MM.1S (cell line): ENCODE data around the gene ALPK3.

Source experiments
- DNase-seq: peaks from one replicate; pipeline ENCODE4 v3.0.0-alpha.2; 2015
- H2AFZ ChIP-seq: fragments of 300-600 bp; sonication (generic); 2 replicates; pipeline ENCODE4 v1.6.0; 2016; ENCODE audit warnings: antibody characterized with exemption, low read length
- H3F3A ChIP-seq: fragments of 300-600 bp; sonication (generic); 2 replicates; pipeline ENCODE4 v1.6.1; 2016; ENCODE audit warnings: mild to moderate bottlenecking, antibody characterized with exemption, low read length, moderate library complexity, mixed read lengths; ENCODE audit not compliant: insufficient read depth
- H3K27ac ChIP-seq: fragments of 300-600 bp; sonication (generic); 2 replicates; pipeline ENCODE4 v1.5.1; 2016; ENCODE audit warnings: mild to moderate bottlenecking, low read length
- H3K27me3 ChIP-seq: fragments of 300-600 bp; sonication (generic); replicated peaks from 2 replicates; pipeline ENCODE4 v1.6.0; 2016; ENCODE audit warnings: low read length; ENCODE audit not compliant: insufficient read depth
- H3K36me3 ChIP-seq: fragments of 300-600 bp; sonication (generic); replicated peaks from 2 replicates; pipeline ENCODE4 v1.6.1; 2016; ENCODE audit warnings: mild to moderate bottlenecking, low read length, mixed read lengths; ENCODE audit not compliant: insufficient read depth
- H3K4me1 ChIP-seq: fragments of 300-600 bp; sonication (generic); 2 replicates; pipeline ENCODE4 v1.6.1; 2016; ENCODE audit warnings: low read length, mixed read lengths
- H3K4me2 ChIP-seq: fragments of 300-600 bp; sonication (generic); 2 replicates; pipeline ENCODE4 v1.6.0; 2016; ENCODE audit warnings: low read depth, low read length
- H3K4me3 ChIP-seq: fragments of 300-600 bp; sonication (generic); 2 replicates; pipeline ENCODE4 v1.5.1; 2016; ENCODE audit warnings: low read length, mixed read lengths
- H3K79me2 ChIP-seq: fragments of 300-600 bp; sonication (generic); 2 replicates; pipeline ENCODE4 v1.6.1; 2016; ENCODE audit warnings: mixed run types, low read length, mixed read lengths
- H3K9ac ChIP-seq: fragments of 300-600 bp; sonication (generic); 2 replicates; pipeline ENCODE4 v1.6.1; 2016; ENCODE audit warnings: low read length, mixed read lengths
- H3K9me2 ChIP-seq: fragments of 300-600 bp; sonication (generic); replicated peaks from 2 replicates; pipeline ENCODE4 v1.6.1; 2016; ENCODE audit warnings: mild to moderate bottlenecking, low read length, mixed read lengths; ENCODE audit not compliant: insufficient read depth
- H3K9me3 ChIP-seq: fragments of 300-600 bp; sonication (generic); replicated peaks from 2 replicates; pipeline ENCODE4 v1.6.1; 2016; ENCODE audit warnings: mild to moderate bottlenecking, low read length, mixed read lengths; ENCODE audit not compliant: insufficient read depth
- H4K20me1 ChIP-seq: fragments of 300-600 bp; sonication (generic); 2 replicates; pipeline ENCODE4 v1.6.1; 2016; ENCODE audit warnings: mild to moderate bottlenecking, low read length, moderate library complexity, mixed read lengths; ENCODE audit not compliant: insufficient read depth
- CTCF ChIP-seq: fragments of 300-600 bp; sonication (generic); IDR thresholded peaks from 2 replicates; pipeline ENCODE4 v1.5.1; 2016; ENCODE audit warnings: antibody characterized with exemption, low read length, mixed read lengths
- EZH2 ChIP-seq: fragments of 300-600 bp; sonication (generic); optimal IDR thresholded peaks from 2 replicates; pipeline ENCODE3; 2017; ENCODE audit warnings: low read depth, mild to moderate bottlenecking, antibody characterized with exemption, low read length, mixed read lengths
- EZH2phosphoT487 ChIP-seq: fragments of 300-600 bp; sonication (generic); IDR thresholded peaks from 2 replicates; pipeline ENCODE4 v1.6.1; 2018; ENCODE audit warnings: antibody characterized with exemption, low read length

The ALPK3 gene

GRCh38 chr15:84880007-84880406 lies 62.9 kb downstream of the ALPK3 start:
- no peak overlapping the region for H3K27ac ChIP-seq
- no peak for DNase-seq
- no peaks in the 10 kb centered on the region for H3K4me1 ChIP-seq
- H3K4me2 ChIP-seq: no peak overlapping the region
- H2AFZ ChIP-seq: no peak overlapping the region
- no peaks in the 10 kb centered on the region for H3K9me2 ChIP-seq
- H3F3A ChIP-seq: no peaks in the 10 kb centered on the region
- TF ChIP-seq EZH2phosphoT487: no peak
- TF ChIP-seq EZH2: no peak
- no peak for TF ChIP-seq CTCF
- no peak overlapping the region for H3K4me3 ChIP-seq
- H3K79me2 ChIP-seq: no peaks in the 10 kb centered on the region
- H3K36me3 ChIP-seq: no peaks in the 10 kb centered on the region
- H3K27me3 ChIP-seq: no peaks in the 10 kb centered on the region
- H3K9ac ChIP-seq: no peak overlapping the region
- no peaks in the 10 kb centered on the region for H4K20me1 ChIP-seq
- no peaks in the 10 kb centered on the region for H3K9me3 ChIP-seq

DNA sequence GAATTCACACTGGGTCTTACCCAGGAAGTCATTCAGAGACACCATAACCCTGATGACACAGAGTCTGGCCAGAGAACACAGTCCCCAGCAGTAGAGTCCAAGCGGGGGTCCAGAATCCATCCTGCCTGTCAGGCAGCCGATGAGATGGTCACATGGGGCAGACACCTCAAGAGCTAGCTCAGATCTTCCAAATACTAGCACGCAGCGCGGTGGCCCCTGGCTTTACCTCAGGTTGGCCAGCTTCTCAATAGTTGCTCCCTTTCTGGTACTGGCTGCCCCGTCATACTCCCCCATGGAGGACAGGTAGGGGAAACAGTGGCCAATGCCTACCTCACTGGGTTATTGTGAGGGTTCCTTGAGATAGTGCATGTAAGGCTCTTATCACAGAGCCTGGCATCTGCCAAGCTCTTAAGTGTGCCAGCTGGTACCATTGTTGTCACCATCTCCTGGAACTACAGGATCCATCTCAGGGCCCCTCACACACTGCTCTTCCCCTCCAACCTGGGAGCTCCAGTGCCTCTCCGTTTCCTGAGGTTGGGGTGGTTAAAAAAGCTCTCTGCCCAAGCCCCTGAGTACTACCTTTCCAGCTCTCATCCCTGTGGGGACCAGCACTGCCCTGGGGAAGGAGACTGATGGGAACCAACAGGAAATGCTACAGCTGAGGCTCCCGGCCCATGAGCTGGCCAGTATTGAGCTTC lies 63.8 kb downstream of the ALPK3 start:
- H3K9me3 ChIP-seq: no peaks in the 10 kb centered on the region
- no peak overlapping the region for H3K9ac ChIP-seq
- no peak overlapping the region for H3K4me2 ChIP-seq
- DNase-seq: no peak
- H3F3A ChIP-seq: no peaks in the 10 kb centered on the region
- no peak overlapping the region for H3K4me3 ChIP-seq
- H3K9me2 ChIP-seq: no peaks in the 10 kb centered on the region
- H3K36me3 ChIP-seq: no peaks in the 10 kb centered on the region
- H2AFZ ChIP-seq: no peak overlapping the region
- H3K79me2 ChIP-seq: no peaks in the 10 kb centered on the region
- H4K20me1 ChIP-seq: no peaks in the 10 kb centered on the region
- H3K27ac ChIP-seq: no peak overlapping the region
- H3K27me3 ChIP-seq: no peaks in the 10 kb centered on the region
- H3K4me1 ChIP-seq: no peaks in the 10 kb centered on the region
- TF ChIP-seq EZH2phosphoT487 (no peak), EZH2 (no peak)

- no peaks in the 10 kb centered on the region for H3K79me2 ChIP-seq
- no peak overlapping the region for H3K4me3 ChIP-seq
- TF ChIP-seq EZH2: no peak
- no peak for TF ChIP-seq CTCF
- TF ChIP-seq EZH2phosphoT487: no peak
- H3K4me1 ChIP-seq: no peaks in the 10 kb centered on the region
- no peak overlapping the region for H2AFZ ChIP-seq
- H3K36me3 ChIP-seq: no peaks in the 10 kb centered on the region
- no peak overlapping the region for H3K4me2 ChIP-seq
- no peaks in the 10 kb centered on the region for H3K9me3 ChIP-seq
- DNase-seq: no peak
- no peaks in the 10 kb centered on the region for H3F3A ChIP-seq
- no peak overlapping the region for H3K9ac ChIP-seq
- H3K27ac ChIP-seq: no peak overlapping the region
- no peaks in the 10 kb centered on the region for H3K9me2 ChIP-seq
- H3K27me3 ChIP-seq: no peaks in the 10 kb centered on the region
- H4K20me1 ChIP-seq: no peaks in the 10 kb centered on the region
These were observed 64.3 kb downstream of the ALPK3 start for GRCh38 chr15:84881520-84881830.

DNA sequence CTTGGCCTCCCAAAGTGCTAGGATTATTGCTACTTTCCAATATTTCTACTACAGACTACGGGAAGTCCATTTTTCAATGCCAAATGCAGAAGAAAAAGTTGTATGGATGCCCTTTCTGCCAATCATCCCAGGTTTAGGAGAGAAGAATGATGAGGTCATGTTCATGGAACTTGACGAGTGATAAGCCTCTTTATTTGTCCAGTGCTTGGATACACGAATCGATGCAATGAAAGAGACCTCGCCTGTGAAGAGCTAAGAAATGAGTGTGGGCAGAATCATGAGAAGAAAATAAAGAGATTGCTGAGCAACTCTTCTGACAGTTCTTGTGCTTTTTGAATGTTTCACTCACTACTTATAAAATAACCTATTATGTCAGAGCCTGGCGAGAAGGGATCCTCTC lies 66.3 kb downstream of the ALPK3 start:
- H3F3A ChIP-seq: no peaks in the 10 kb centered on the region
- no peaks in the 10 kb centered on the region for H3K4me1 ChIP-seq
- H3K4me2 ChIP-seq: no peak overlapping the region
- H3K27me3 ChIP-seq: no peaks in the 10 kb centered on the region
- H3K9me2 ChIP-seq: no peaks in the 10 kb centered on the region
- H3K79me2 ChIP-seq: no peaks in the 10 kb centered on the region
- H3K27ac ChIP-seq: no peak overlapping the region
- H3K9ac ChIP-seq: no peak overlapping the region
- no peak overlapping the region for H3K4me3 ChIP-seq
- H4K20me1 ChIP-seq: no peaks in the 10 kb centered on the region
- H3K36me3 ChIP-seq: no peaks in the 10 kb centered on the region
- H2AFZ ChIP-seq: no peak overlapping the region
- TF ChIP-seq CTCF (no peak), EZH2phosphoT487 (no peak), EZH2 (no peak)
- H3K9me3 ChIP-seq: no peaks in the 10 kb centered on the region
- no peak for DNase-seq
